Measurements from ENCODE around the gene TARS1. TPM values are rescaled to one million over a fixed set of nuclear protein-coding genes. Genes with fewer than 3 reads are reported as not detected.

The TARS1 gene
- total and polyA plus RNA-seq, 2 of the 8 experiments (the other 6 are each of a cell fraction or from before 2014, with no cell fraction given), result 94.4 to 445 TPM

DNA sequence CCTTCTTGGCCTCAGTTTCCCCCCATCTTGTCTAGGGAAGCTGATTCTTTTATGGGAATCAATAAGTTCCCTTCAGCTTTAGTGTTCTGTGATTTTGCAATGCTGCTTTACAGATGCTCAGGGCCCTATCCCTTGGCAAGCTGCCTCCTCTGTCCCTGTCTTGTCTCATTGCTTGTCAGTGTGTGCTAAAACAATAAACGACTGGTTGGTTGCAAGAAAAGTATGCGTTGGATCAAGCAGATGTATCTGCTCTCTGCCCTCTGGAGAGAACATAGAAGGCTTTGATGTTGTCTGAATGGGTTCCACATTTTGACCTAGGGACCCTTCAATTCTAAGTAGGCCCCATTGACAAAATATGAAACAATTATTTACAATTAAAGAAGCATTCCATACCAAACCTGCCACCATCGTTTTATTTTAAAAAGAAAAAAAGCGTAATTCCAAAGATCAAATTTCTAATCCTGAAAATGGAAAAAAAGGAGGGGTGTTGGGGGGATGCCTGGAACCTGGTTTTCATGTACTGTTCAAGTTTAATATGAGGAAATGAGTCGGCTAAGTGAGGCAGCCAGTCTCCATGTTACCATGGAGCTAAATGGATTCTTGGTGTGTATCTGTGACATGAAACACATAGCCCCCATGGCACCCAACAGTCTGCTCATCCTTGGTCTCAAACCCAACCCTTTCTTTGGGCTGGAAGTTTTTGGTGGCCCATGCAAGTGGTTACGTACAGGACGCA is 31.2 kb upstream of the TARS1 start (continued):
- TF ChIP-seq SP1 (IDR thresholded peaks at IDR 0.05; ENCODE audit: low read depth, low read length), result no peak
